LNCaP clone FGC (cell line): ENCODE results near the gene PCDHA1.
"Not testable (repeated sequence)": the region's sequence is repeated elsewhere in the genome, so short reads cannot be mapped to it uniquely, and the experiment has no call there.

Experiments used
- DNase-seq: peaks from one replicate; pipeline ENCODE4 v3.0.0-alpha.2; 2011; ENCODE audit warnings: low read depth
- H3K4me3 ChIP-seq: 2 replicates; pipeline ENCODE4 v1.5.1; 2011; ENCODE audit warnings: mild to moderate bottlenecking, low read depth, low read length, control low read depth
- CTCF ChIP-seq: IDR thresholded peaks from 2 replicates; pipeline ENCODE4 v1.5.1; 2012; ENCODE audit warnings: mild to moderate bottlenecking; ENCODE audit not compliant: control insufficient read depth, insufficient read depth; ENCODE audit errors: extremely low read depth

PCDHA1 gene

GRCh38 chr5:140840978-140841962 is 55.3 kb downstream of the PCDHA1 start, which contains the start of gene PCDHA8:
Gene PCDHA8 (plus strand): TSS chr5:140841187. CDS start chr5:140841322, 135 bp downstream.
- TF ChIP-seq CTCF: peak; percentile 53
- DNase-seq: no peak
- H3K4me3 ChIP-seq: no peak within 1 kb of the TSS

GRCh38 chr5:140842798-140843733 is 57.1 kb downstream of the PCDHA1 start:
- DNase-seq: no peak
- no peak for TF ChIP-seq CTCF

GRCh38 chr5:140848139-140849102 is 62.5 kb downstream of the PCDHA1 start, which contains the start of gene PCDHA9:
Gene PCDHA9 (plus strand): TSS chr5:140848382. CDS start chr5:140848496, 114 bp downstream.
- DNase-seq, H3K4me3 ChIP-seq: not testable (repeated sequence)

More at GRCh38 chr5:140842798-140843733, 57.1 kb downstream of the PCDHA1 start:
- H3K4me3 ChIP-seq: no peak overlapping the region

GRCh38 chr5:140849831-140850634 is 64.1 kb downstream of the PCDHA1 start:
- DNase-seq, H3K4me3 ChIP-seq: not testable (repeated sequence)

GRCh38 chr5:140855772-140856674 is 70.1 kb downstream of the PCDHA1 start, which contains the start of gene PCDHA10:
Gene PCDHA10 (plus strand): TSS chr5:140855897. CDS start chr5:140856049, 152 bp downstream.
- DNase-seq: no peak
- H3K4me3 ChIP-seq: no peak within 1 kb of the TSS
- 0 out of 2 replicates have a peak, but pooled peaks have one; percentile 27 for TF ChIP-seq CTCF

- DNase-seq: no peak
- no peak overlapping the region for H3K4me3 ChIP-seq
- TF ChIP-seq CTCF: no peak
Measured at GRCh38 chr5:140857177-140857986, 71.4 kb downstream of the PCDHA1 start.
